HEK293 (cell line): ENCODE data around the gene ZNRF1.

Experiments
- CTCF ChIA-PET: fragments of 350-600 bp; formaldehyde crosslinking; extraction: SDS; loops from one replicate; lab custom pipeline; 2021; ENCODE audit warnings: antibody characterized with exemption; lab: Yijun Ruan, JAX
- POLR2A ChIA-PET: fragments of 300-600 bp; formaldehyde crosslinking; extraction: SDS; loops from one replicate; lab custom pipeline; 2020; ENCODE audit warnings: antibody characterized with exemption, inconsistent platforms; lab: Yijun Ruan, JAX
- H3K27ac ChIP-seq: fragments of 200-500 bp; sonication (Bioruptor generic); 2 replicates; pipeline ENCODE4 v1.5.1; 2014; ENCODE audit warnings: low read depth, low read length, control low read depth, inconsistent platforms; ENCODE audit errors: extremely low read depth
- H3K36me3 ChIP-seq, 2 experiments: fragments of 200-500 bp in 1 of 2; sonication (Bioruptor generic) in 1 of 2; 1 replicate in 1 of 2; 2 replicates in 1 of 2; pipeline ENCODE4 v1.5.1; 2014 to 2017; ENCODE audit warnings: inconsistent platforms in 2 of 2, low read length in 2 of 2; ENCODE audit not compliant: control insufficient read depth in 2 of 2, insufficient read depth in 1 of 2
- H3K4me1 ChIP-seq: fragments of 200-500 bp; sonication (Bioruptor generic); 2 replicates; pipeline ENCODE4 v1.5.1; 2014; ENCODE audit warnings: mild to moderate bottlenecking, low read length, inconsistent platforms; ENCODE audit not compliant: control insufficient read depth, insufficient read depth
- H3K4me3 ChIP-seq: 2 replicates; pipeline ENCODE4 v1.5.1; 2011; ENCODE audit warnings: low read depth, mild to moderate bottlenecking, control low read depth, low read length, moderate library complexity
- H3K9me3 ChIP-seq: fragments of 200-500 bp; sonication (Bioruptor generic); 2 replicates; pipeline ENCODE4 v1.5.1; 2014; ENCODE audit warnings: low read depth, low read length, inconsistent platforms; ENCODE audit not compliant: control insufficient read depth, insufficient read depth
- BCL11B ChIP-seq: fragments of 450-650 bp; formaldehyde crosslinking; IDR thresholded peaks from 2 replicates; pipeline ENCODE4 v1.5.1; 2016; ENCODE audit warnings: low read depth, missing biosample characterization, missing genetic modification characterization
- ELK4 ChIP-seq: IDR thresholded peaks from 2 replicates; pipeline ENCODE4 v1.6.1; 2011; ENCODE audit warnings: mild to moderate bottlenecking, low read depth, low read length, borderline replicate concordance
- GLIS1 ChIP-seq: fragments of 450-650 bp; formaldehyde crosslinking; IDR thresholded peaks from 2 replicates; pipeline ENCODE4 v1.5.1; 2016; ENCODE audit warnings: missing biosample characterization, missing genetic modification characterization
- GLIS2 ChIP-seq: fragments of 450-650 bp; formaldehyde crosslinking; IDR thresholded peaks from 2 replicates; pipeline ENCODE4 v1.5.1; 2016; ENCODE audit warnings: missing biosample characterization, missing genetic modification characterization
- KLF17 ChIP-seq: fragments of 450-650 bp; formaldehyde crosslinking; IDR thresholded peaks from 2 replicates; pipeline ENCODE4 v1.5.1; 2016; ENCODE audit warnings: missing biosample characterization, missing genetic modification characterization
- PRDM6 ChIP-seq: fragments of 450-650 bp; formaldehyde crosslinking; IDR thresholded peaks from 2 replicates; pipeline ENCODE4 v1.5.1; 2017; ENCODE audit warnings: missing biosample characterization, missing genetic modification characterization
- SCRT1 ChIP-seq: fragments of 450-650 bp; formaldehyde crosslinking; IDR thresholded peaks from 2 replicates; pipeline ENCODE4 v1.5.1; 2016; ENCODE audit warnings: missing biosample characterization, missing genetic modification characterization, borderline replicate concordance
- SP3 ChIP-seq: fragments of 450-650 bp; formaldehyde crosslinking; IDR thresholded peaks from 2 replicates; pipeline ENCODE4 v1.5.1; 2016; ENCODE audit warnings: missing biosample characterization, missing genetic modification characterization
- ZBTB21 ChIP-seq: fragments of 450-650 bp; formaldehyde crosslinking; IDR thresholded peaks from 2 replicates; pipeline ENCODE4 v1.5.1; 2017; ENCODE audit warnings: missing biosample characterization, missing genetic modification characterization
- ZFP3 ChIP-seq: fragments of 450-650 bp; formaldehyde crosslinking; IDR thresholded peaks from 2 replicates; pipeline ENCODE4 v1.5.1; 2016; ENCODE audit warnings: low read depth, missing biosample characterization, missing genetic modification characterization
- ZNF114 ChIP-seq: fragments of 450-650 bp; formaldehyde crosslinking; IDR thresholded peaks from 2 replicates; pipeline ENCODE4 v1.5.0; 2017; ENCODE audit warnings: missing biosample characterization, missing genetic modification characterization
- ZNF140 ChIP-seq: fragments of 450-650 bp; formaldehyde crosslinking; IDR thresholded peaks from 2 replicates; pipeline ENCODE4 v1.5.1; 2016; ENCODE audit warnings: missing biosample characterization, missing genetic modification characterization
- ZNF2 ChIP-seq: fragments of 450-650 bp; formaldehyde crosslinking; IDR thresholded peaks from 2 replicates; pipeline ENCODE4 v1.5.1; 2016; ENCODE audit warnings: missing biosample characterization, missing genetic modification characterization
- ZNF404 ChIP-seq: fragments of 450-650 bp; formaldehyde crosslinking; IDR thresholded peaks from 2 replicates; pipeline ENCODE4 v1.5.1; 2017; ENCODE audit warnings: missing biosample characterization, missing genetic modification characterization
- ZNF426 ChIP-seq: fragments of 450-650 bp; formaldehyde crosslinking; IDR thresholded peaks from 2 replicates; pipeline ENCODE4 v1.5.1; 2017; ENCODE audit warnings: missing biosample characterization, missing genetic modification characterization, mild to moderate bottlenecking, inconsistent platforms, moderate library complexity
- ZNF513 ChIP-seq: fragments of 450-650 bp; IDR thresholded peaks from 2 replicates; pipeline ENCODE4 v1.5.1; 2018; ENCODE audit warnings: missing biosample characterization, missing genetic modification characterization
- ZNF610 ChIP-seq: fragments of 450-650 bp; formaldehyde crosslinking; IDR thresholded peaks from 2 replicates; pipeline ENCODE4 v1.5.1; 2016; ENCODE audit warnings: missing biosample characterization, missing genetic modification characterization, borderline replicate concordance
- ZNF837 ChIP-seq: fragments of 450-650 bp; formaldehyde crosslinking; IDR thresholded peaks from 2 replicates; pipeline ENCODE4 v1.5.1; 2016; ENCODE audit warnings: missing biosample characterization, missing genetic modification characterization
- ZSCAN5A ChIP-seq: fragments of 450-650 bp; formaldehyde crosslinking; IDR thresholded peaks from 2 replicates; pipeline ENCODE4 v1.5.1; 2016; ENCODE audit warnings: missing biosample characterization, missing genetic modification characterization

Gene ZNRF1

GRCh38 chr16:75042426-75043174 is 43.8 kb downstream of the ZNRF1 start:
- H3K27ac ChIP-seq = no peak overlapping the region
- no peak overlapping the region for H3K4me3 ChIP-seq
- ChIA-PET POLR2A (interaction anchor here (0.7 kb wide), 1 partner anchor 16 kb away, joined by 4 read pairs; no protein-coding TSS in a partner anchor), CTCF (interaction anchor here (0.6 to 1.2 kb wide), 3 partner anchors 19 to 69 kb away, joined by 3 to 4 read pairs (median 3); no protein-coding TSS in a partner anchor)
- H3K4me1 ChIP-seq = no peaks in the 10 kb centered on the region
- no peak for TF ChIP-seq ZSCAN5A
- H3K36me3 ChIP-seq = no peaks in the 10 kb centered on the region
- H3K9me3 ChIP-seq = no peaks in the 10 kb centered on the region

GRCh38 chr16:75043175-75043895 is 44.5 kb downstream of the ZNRF1 start:
- TF ChIP-seq ZNF837 (tag by site-specific recombination) (no peak), GLIS2 (tag by site-specific recombination) (no peak), SCRT1 (peak; percentile 23; the same call in 1 of the 2 replicates)
- POLR2A ChIA-PET = no interaction called here
- H3K4me3 ChIP-seq = no peak overlapping the region
- CTCF ChIA-PET = interaction anchor here (0.6 to 1.2 kb wide), 4 partner anchors 19 to 68 kb away, joined by 3 to 4 read pairs (median 3); no protein-coding TSS in a partner anchor
- H3K27ac ChIP-seq = no peak overlapping the region
- no peaks in the 10 kb centered on the region for H3K36me3 ChIP-seq
- H3K4me1 ChIP-seq = no peaks in the 10 kb centered on the region
- H3K9me3 ChIP-seq = no peaks in the 10 kb centered on the region

- H3K9me3 ChIP-seq = no peaks in the 10 kb centered on the region
- no peaks in the 10 kb centered on the region for H3K36me3 ChIP-seq
- ChIA-PET POLR2A (no interaction called here), CTCF (interaction anchor here (0.6 to 0.9 kb wide), 3 partner anchors 18 to 66 kb away, joined by 3 to 4 read pairs (median 4); no protein-coding TSS in a partner anchor)
- no peak overlapping the region for H3K4me3 ChIP-seq
- no peak overlapping the region for H3K27ac ChIP-seq
- TF ChIP-seq BCL11B (no peak), PRDM6 (peak; percentile 56)
- no peaks in the 10 kb centered on the region for H3K4me1 ChIP-seq
Observed at GRCh38 chr16:75044800-75045361, 46.1 kb downstream of the ZNRF1 start.

GRCh38 chr16:75045424-75045823 is 46.6 kb downstream of the ZNRF1 start:
- ChIA-PET CTCF (interaction anchor here (0.6 kb wide), 1 partner anchor 26 kb away, joined by 4 read pairs; no protein-coding TSS in a partner anchor), POLR2A (no interaction called here)
- no peaks in the 10 kb centered on the region for H3K36me3 ChIP-seq
- H3K27ac ChIP-seq = no peak overlapping the region
- H3K4me3 ChIP-seq = no peak overlapping the region
- no peaks in the 10 kb centered on the region for H3K4me1 ChIP-seq
- H3K9me3 ChIP-seq = no peaks in the 10 kb centered on the region
- TF ChIP-seq SP3 (tag by site-specific recombination) = no peak
- no peak for TF ChIP-seq ZNF610
- no peak for TF ChIP-seq ZBTB21 (tag by site-specific recombination)
- no peak for TF ChIP-seq ZNF404 (tag by site-specific recombination)
- no peak for TF ChIP-seq ZFP3 (tag by site-specific recombination)
- TF ChIP-seq ZNF426 = no peak
- TF ChIP-seq ZNF2 (tag by site-specific recombination) = no peak
- TF ChIP-seq ZNF140 (tag by site-specific recombination) = no peak
- no peak for TF ChIP-seq GLIS1
- no peak for TF ChIP-seq GLIS2 (tag by site-specific recombination)
- no peak for TF ChIP-seq ZNF513 (tag by site-specific recombination)
- TF ChIP-seq ELK4 = no peak
- no peak for TF ChIP-seq KLF17 (tag by site-specific recombination)
- no peak for TF ChIP-seq ZNF114
